Measurements from ENCODE around the gene UCKL1.

The UCKL1 gene

DNA sequence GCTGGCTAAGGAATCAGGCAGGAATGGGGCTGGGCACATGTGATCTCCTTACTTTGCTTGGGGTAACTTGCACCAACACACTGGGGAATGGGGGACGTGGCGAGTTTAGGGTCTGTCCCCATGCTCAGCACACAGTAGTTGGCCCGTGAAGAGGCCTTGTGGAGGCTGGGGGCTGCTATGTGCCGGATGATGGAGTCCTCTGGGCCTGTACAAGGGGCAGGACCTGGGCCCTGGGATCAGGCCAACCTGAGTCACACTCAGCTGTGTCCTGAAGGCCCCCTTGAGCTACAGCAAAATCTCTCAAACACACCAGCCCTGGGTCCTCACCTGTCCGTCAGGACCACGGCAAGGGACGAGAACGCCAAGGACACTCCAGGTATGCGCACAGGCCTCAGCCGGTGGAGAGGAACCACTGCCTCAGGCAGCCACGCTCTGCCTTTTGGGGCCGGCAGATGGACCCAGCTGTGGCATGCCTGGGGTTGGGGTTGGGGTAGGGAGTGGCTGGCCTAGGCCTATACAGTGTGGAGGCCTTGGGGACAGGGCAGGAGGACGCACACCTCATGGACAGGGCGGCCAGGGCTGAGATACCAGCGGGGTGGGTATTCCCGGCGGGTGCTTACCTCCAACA is 11.1 kb downstream of the UCKL1 start:
- Histone ChIP-seq H3K4me3 (ENCODE audit: low read length) (no peak overlapping the region), H3K9ac (ENCODE audit: low read depth, low read length) (no peak overlapping the region), H3K27me3 (ENCODE audit: control insufficient read depth, insufficient read depth, low read length) (no peaks in the 10 kb centered on the region), H3K4me2 (ENCODE audit: low read length) (no peak overlapping the region), H3K36me3 (ENCODE audit: insufficient read depth, low read length) (peaks cover 51% of the 10 kb centered on the region), H3K9me3 (replicated peaks; ENCODE audit: low read length) (no peaks in the 10 kb centered on the region), H3K4me1 (ENCODE audit: control insufficient read depth, insufficient read depth, low read length) (peaks cover 23% of the 10 kb centered on the region)

DNA sequence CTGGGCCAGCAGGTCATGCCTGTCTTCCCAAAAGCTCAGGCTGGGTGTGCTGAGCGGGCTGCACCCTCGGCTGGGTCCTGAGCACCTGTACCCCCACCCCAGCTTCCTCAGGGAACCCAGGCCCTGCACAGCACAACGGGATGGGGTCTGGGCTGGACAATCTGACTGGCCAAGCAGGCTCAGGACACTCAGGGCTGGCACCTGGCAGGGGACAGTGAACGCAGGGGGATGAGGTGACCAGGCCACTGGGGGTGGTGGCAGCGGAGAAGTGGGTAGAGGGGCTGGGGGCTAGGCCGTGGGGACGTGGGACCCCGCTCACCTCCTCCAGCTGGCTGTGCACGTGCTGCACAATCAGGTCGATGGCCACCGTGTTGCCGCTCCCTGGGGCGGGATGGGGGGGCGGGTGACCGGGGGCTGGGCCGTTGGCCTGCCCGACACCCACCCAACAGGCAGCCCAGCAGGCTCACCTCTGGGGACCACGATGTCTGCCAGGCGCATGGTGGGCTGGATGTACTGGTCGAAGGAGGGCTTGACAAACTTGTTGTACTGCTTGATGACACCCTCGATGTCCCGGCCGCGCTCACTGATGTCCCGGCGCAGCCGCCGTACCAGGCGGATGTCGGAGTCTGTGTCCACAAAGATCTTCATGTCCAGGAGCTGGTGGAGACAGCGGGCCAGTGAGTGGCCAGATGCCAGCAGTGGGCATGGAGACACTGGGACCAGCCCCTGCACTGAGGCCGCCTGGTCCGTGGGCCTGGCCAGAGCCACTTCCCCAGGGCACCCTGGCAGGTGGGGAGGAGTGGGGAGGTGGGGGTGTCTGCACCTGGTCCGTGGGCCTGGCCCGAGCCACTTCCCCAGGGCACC is 11.9 kb downstream of the UCKL1 start:
- H3K4me2 ChIP-seq (ENCODE audit: low read length) = no peak overlapping the region
- no peaks in the 10 kb centered on the region for H3K27me3 ChIP-seq (ENCODE audit: control insufficient read depth, insufficient read depth, low read length)
- no peak overlapping the region for H3K9ac ChIP-seq (ENCODE audit: low read depth, low read length)
- H3K9me3 ChIP-seq (replicated peaks; ENCODE audit: low read length) = no peaks in the 10 kb centered on the region
- no peak overlapping the region for H3K4me3 ChIP-seq (ENCODE audit: low read length)
- H3K4me1 ChIP-seq (ENCODE audit: control insufficient read depth, insufficient read depth, low read length) = peaks cover 14% of the 10 kb centered on the region
- peaks cover 57% of the 10 kb centered on the region for H3K36me3 ChIP-seq (ENCODE audit: insufficient read depth, low read length)

DNA sequence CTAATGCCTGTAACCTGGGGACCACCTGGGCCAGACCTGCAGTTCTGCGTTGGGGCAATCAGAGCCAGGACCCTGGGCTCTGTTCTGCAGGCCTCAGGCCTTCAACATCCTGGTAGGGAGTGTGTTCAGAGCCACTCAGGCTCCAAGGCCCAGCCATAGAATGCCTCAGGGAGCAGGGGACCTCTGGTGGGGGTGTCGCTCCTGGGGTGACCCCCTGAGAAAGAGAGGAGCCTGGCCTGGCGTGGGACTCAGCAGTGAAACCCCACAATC is 12.5 kb downstream of the UCKL1 start:
- no peaks in the 10 kb centered on the region for H3K9me3 ChIP-seq (replicated peaks; ENCODE audit: low read length)
- no peak overlapping the region for H3K4me3 ChIP-seq (ENCODE audit: low read length)
- H3K4me2 ChIP-seq (ENCODE audit: low read length) = no peak overlapping the region
- H3K4me1 ChIP-seq (ENCODE audit: control insufficient read depth, insufficient read depth, low read length) = peaks cover 9% of the 10 kb centered on the region
- H3K36me3 ChIP-seq (ENCODE audit: insufficient read depth, low read length) = peaks cover 61% of the 10 kb centered on the region
- no peak overlapping the region for H3K9ac ChIP-seq (ENCODE audit: low read depth, low read length)
- H3K27me3 ChIP-seq (ENCODE audit: control insufficient read depth, insufficient read depth, low read length) = no peaks in the 10 kb centered on the region

DNA sequence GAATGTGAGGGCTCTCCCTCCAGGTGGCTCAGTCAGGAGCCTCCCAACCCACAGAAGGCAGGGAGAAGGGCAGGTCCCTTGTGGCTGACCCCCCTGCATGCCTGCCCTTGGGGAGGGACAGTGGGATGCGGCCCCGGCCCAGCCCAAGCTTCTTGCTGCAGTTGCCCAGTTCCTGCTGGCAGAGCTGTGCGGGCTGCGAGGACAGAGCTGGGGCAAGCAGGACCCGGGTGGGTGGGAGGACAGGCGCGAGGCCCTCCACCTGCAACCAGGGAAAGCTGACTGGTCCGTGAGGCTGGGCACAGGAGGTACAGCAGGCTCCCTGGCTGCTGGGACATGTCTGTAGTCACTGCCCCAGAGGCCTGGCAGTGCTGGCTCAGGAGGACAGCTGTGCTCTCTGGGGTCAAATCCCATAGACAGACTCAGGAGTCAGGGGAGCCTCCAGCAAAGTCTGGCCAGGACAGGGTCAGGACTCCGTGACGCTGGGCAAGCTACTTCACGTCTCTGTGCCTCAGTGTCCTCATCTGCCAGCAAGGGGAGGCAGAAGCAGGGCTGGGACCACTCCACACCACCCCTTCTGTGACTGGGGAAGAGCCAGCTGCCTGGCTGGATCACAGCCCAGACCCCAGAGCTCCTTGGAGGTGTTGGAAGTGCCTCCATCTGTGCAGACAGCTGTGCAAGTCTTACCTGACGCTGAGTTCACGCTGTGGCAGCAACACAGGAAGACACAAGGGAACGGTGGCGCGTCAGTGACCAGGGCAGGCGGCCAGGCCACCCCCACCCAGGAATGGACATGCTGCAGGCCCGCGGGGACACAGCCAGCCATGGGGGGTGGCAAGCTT is 13.0 kb downstream of the UCKL1 start:
- Histone ChIP-seq H3K36me3 (ENCODE audit: insufficient read depth, low read length) (peaks cover 62% of the 10 kb centered on the region), H3K4me2 (ENCODE audit: low read length) (no peak overlapping the region), H3K4me1 (ENCODE audit: control insufficient read depth, insufficient read depth, low read length) (peaks cover 5% of the 10 kb centered on the region), H3K9ac (ENCODE audit: low read depth, low read length) (no peak overlapping the region), H3K27me3 (ENCODE audit: control insufficient read depth, insufficient read depth, low read length) (no peaks in the 10 kb centered on the region), H3K9me3 (replicated peaks; ENCODE audit: low read length) (no peaks in the 10 kb centered on the region), H3K4me3 (ENCODE audit: low read length) (no peak overlapping the region)

DNA sequence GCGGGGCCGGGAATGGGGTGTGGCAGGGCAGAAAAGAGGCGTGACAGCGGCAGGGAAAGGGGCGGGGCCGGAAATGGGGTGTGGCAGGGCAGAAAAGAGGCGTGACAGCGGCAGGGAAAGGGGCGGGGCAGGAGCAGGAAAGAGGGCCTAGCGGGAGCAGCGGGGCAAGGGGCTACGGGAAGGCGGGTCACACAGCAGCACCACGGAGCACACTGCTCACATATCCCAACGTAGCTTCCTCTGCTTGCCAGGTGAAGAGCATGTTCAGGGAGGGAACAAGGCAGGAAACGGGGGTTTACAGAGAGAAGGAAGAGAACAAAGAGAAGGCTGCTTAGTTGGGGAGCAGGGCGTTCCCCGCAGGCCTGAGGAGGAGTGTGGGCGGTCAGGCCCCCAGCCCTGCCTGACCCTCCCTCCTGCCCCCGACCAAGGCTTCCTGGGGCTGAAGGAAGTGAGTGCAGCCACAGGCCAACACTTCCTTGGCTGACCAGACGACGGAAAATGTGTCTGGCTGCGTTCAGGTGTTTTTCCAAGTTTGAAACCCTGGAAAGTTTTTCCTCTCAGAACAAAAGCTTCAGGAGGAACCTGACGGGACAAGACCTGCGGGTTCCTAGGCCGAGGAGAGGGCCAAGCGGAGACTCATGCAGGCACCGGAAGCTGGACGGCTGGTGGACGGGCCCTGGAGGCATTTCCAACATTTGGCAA is 13.8 kb downstream of the UCKL1 start:
- H3K4me1 ChIP-seq (ENCODE audit: control insufficient read depth, insufficient read depth, low read length) = no peaks in the 10 kb centered on the region
- H3K36me3 ChIP-seq (ENCODE audit: insufficient read depth, low read length) = peaks cover 62% of the 10 kb centered on the region
- H3K9me3 ChIP-seq (replicated peaks; ENCODE audit: low read length) = no peaks in the 10 kb centered on the region
- H3K4me3 ChIP-seq (ENCODE audit: low read length) = no peak overlapping the region
- H3K27me3 ChIP-seq (ENCODE audit: control insufficient read depth, insufficient read depth, low read length) = no peaks in the 10 kb centered on the region
- no peak overlapping the region for H3K9ac ChIP-seq (ENCODE audit: low read depth, low read length)
- H3K4me2 ChIP-seq (ENCODE audit: low read length) = no peak overlapping the region

DNA sequence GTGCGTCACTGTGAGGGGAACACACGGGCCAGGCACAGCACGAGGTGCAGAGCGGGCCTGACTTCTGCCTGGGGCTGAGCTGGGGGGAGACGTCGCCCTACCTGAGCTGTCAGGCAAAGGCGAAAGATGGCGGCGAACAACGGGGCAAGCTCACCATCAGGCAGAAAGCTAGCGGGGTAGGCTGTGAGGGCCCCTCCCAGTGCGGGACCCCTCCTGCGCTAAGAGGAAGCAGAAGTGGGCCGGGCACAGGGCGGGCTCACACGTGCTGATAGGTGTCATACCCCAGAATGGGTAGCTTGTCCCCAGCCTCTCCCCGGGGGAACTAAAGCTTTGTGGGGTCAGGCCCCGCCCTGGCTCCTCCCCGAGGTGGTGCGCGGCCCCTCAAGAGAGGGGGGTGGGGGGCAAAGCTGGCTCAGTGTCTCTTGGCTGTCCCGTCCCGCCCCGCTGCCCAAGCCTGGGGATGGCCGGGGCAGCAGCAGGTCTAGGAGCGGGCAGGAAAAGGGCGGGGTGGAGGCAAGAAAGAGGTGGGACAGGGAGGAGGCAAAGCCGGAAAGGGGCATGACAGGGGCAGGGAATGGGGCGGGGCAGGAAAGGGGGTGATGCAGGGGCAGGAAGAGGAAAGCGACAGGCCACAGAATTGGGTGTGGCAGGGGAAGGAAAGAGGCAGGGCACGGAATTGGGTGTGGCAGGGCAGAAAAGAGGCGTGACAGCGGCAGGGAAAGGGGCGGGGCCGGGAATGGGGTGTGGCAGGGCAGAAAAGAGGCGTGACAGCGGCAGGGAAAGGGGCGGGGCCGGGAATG is 14.7 kb downstream of the UCKL1 start:
- no peak overlapping the region for H3K9ac ChIP-seq (ENCODE audit: low read depth, low read length)
- H3K4me2 ChIP-seq (ENCODE audit: low read length) = no peak overlapping the region
- H3K4me3 ChIP-seq (ENCODE audit: low read length) = no peak overlapping the region
- H3K36me3 ChIP-seq (ENCODE audit: insufficient read depth, low read length) = peaks cover 66% of the 10 kb centered on the region
- H3K27me3 ChIP-seq (ENCODE audit: control insufficient read depth, insufficient read depth, low read length) = no peaks in the 10 kb centered on the region
- no peaks in the 10 kb centered on the region for H3K9me3 ChIP-seq (replicated peaks; ENCODE audit: low read length)
- no peaks in the 10 kb centered on the region for H3K4me1 ChIP-seq (ENCODE audit: control insufficient read depth, insufficient read depth, low read length)

DNA sequence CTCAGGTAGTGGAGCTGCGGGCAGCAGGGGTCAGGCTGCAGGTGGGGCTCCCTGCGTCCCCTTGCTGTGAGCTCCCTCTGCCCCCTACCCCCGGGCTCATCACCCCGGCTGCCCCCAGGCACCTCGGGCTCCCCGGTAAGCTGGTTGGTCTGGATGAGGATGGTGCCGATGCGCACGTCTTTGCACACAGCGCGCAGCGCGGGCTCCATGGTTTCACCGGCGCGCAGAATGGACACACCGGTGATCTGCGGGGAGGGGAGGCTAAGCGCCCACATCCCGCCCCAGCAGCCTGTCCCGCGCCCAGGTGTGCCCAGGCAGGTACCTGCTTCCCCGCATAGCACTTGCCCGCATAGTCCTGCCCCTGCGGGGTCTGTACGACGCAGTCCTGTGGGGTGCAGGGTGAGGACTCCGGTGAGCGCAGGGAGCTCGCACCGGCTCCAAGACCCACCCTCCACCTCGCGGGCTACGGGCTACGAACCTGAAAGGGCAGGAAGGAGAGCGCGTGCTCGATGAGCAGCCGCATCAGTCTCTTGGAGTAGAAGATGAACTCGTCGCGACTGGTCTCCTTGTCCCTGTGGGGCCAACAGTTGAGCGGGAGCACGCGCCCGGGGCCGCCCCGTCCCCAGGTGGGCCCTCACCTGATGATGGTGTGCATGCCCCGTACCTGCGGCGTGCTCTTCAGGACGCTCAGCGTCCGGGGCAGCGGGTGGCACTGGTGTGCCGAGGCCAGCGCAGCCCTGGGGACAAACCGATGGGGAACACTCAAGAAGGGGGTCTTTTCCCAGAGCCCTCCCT is 15.5 kb downstream of the UCKL1 start:
- H3K4me1 ChIP-seq (ENCODE audit: control insufficient read depth, insufficient read depth, low read length) = no peaks in the 10 kb centered on the region
- no peak overlapping the region for H3K4me3 ChIP-seq (ENCODE audit: low read length)
- no peak overlapping the region for H3K4me2 ChIP-seq (ENCODE audit: low read length)
- peaks cover 66% of the 10 kb centered on the region for H3K36me3 ChIP-seq (ENCODE audit: insufficient read depth, low read length)
- H3K9ac ChIP-seq (ENCODE audit: low read depth, low read length) = no peak overlapping the region
- no peaks in the 10 kb centered on the region for H3K27me3 ChIP-seq (ENCODE audit: control insufficient read depth, insufficient read depth, low read length)
- no peaks in the 10 kb centered on the region for H3K9me3 ChIP-seq (replicated peaks; ENCODE audit: low read length)

DNA sequence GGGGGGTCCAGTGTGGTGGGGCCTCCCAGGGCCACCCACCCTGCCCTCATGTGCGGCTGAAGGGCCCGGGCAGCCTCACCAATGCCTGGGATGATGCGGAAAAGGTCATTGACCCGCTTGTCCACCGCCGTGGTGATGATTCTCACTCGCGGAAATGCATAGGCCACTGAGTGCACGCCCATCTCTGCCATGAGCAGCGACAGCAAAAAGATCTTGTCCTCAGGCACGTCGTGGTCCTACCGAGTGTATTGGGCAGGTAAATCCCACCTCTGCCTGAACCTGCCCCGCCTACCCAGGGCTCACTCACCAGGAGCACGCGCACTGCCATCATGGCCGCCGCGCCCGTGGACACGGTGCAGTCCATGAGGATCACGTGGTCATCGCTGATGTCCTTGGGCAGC is 16.1 kb downstream of the UCKL1 start:
- Histone ChIP-seq H3K4me3 (ENCODE audit: low read length) (no peak overlapping the region), H3K27me3 (ENCODE audit: control insufficient read depth, insufficient read depth, low read length) (no peaks in the 10 kb centered on the region), H3K4me2 (ENCODE audit: low read length) (no peak overlapping the region), H3K4me1 (ENCODE audit: control insufficient read depth, insufficient read depth, low read length) (no peaks in the 10 kb centered on the region), H3K9me3 (replicated peaks; ENCODE audit: low read length) (no peaks in the 10 kb centered on the region), H3K36me3 (ENCODE audit: insufficient read depth, low read length) (peaks cover 66% of the 10 kb centered on the region), H3K9ac (ENCODE audit: low read depth, low read length) (no peak overlapping the region)

DNA sequence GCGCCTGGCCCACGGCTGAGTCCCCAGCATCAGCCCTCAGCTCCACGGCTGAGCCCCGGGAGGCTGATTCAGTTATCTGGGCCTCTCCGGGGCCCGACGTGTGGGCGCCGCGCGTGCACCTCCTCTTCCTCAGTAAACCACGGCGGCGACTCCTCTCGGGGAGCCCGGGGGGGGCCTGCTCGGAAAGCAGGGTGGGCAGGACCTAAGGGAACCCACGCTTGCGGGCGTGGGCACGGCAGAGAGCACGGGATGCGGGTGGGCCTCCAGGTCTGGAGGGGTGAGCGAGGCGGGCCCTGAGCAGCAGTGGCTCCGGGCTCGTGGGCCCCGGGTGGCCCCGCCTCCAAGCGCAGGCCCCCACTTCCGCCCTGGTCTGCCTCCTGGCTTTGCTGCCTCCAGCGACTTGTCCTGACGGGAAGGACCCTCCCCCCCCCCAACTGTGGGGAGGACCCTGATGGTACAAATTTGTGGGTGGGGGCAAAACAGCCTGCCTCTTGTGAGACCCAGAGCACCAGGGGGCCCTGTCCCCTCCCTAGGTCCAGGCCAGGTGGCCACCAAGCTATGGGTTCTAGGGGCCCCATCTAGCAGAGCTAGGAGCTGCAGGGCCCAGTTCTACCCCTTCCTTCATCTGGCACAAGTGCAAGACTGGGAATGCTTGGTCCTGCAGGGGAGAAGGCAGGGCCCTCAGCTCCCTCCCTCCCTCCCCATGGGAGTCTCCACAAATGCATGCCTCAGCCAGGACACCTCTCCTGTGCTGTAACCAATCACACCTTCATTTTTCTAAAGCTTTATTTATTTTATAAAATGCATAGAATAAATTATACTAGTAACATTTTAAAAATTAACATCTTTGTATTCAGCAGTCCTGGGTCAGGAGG is 16.9 kb downstream of the UCKL1 start:
- H3K9ac ChIP-seq (ENCODE audit: low read depth, low read length) = no peak overlapping the region
- no peaks in the 10 kb centered on the region for H3K4me1 ChIP-seq (ENCODE audit: control insufficient read depth, insufficient read depth, low read length)
- H3K4me3 ChIP-seq (ENCODE audit: low read length) = no peak overlapping the region

More for the DNA sequence above, 16.9 kb downstream of the UCKL1 start:
- H3K4me2 ChIP-seq (ENCODE audit: low read length) = no peak overlapping the region
- peaks cover 68% of the 10 kb centered on the region for H3K36me3 ChIP-seq (ENCODE audit: insufficient read depth, low read length)
- no peaks in the 10 kb centered on the region for H3K27me3 ChIP-seq (ENCODE audit: control insufficient read depth, insufficient read depth, low read length)
- no peaks in the 10 kb centered on the region for H3K9me3 ChIP-seq (replicated peaks; ENCODE audit: low read length)

Measured in skeletal muscle satellite cell (primary cell).